SU-DHL-6 (cell line): ENCODE data around the gene ANXA2.

Experiments used
- H2AFZ ChIP-seq: fragments of 200-600 bp; sonication (generic); 2 replicates; pipeline ENCODE4 v1.6.1; 2014; ENCODE audit warnings: low read depth, mild to moderate bottlenecking, moderate library complexity, mixed read lengths, antibody characterized with exemption, low read length; ENCODE audit not compliant: severe bottlenecking
- H3F3A ChIP-seq: fragments of 200-600 bp; shearing (Covaris generic); 2 replicates; pipeline ENCODE4 v1.6.0; 2016; ENCODE audit warnings: antibody characterized with exemption, mild to moderate bottlenecking; ENCODE audit not compliant: insufficient read depth
- H3K27ac ChIP-seq: fragments of 200-600 bp; sonication (generic); 2 replicates; pipeline ENCODE4 v1.5.1; 2016; ENCODE audit warnings: low read depth, mild to moderate bottlenecking, low read length, moderate library complexity, mixed read lengths
- H3K27me3 ChIP-seq: fragments of 200-600 bp; sonication (generic), shearing (Covaris generic); 2 replicates; pipeline ENCODE4 v1.6.0; 2014; ENCODE audit warnings: mild to moderate bottlenecking, low read length
- H3K36me3 ChIP-seq: fragments of 200-600 bp; sonication (generic); 2 replicates; pipeline ENCODE4 v1.6.1; 2014; ENCODE audit warnings: mild to moderate bottlenecking, low read length, mixed read lengths
- H3K4me2 ChIP-seq: fragments of 300-600, 200-600 bp; shearing (Covaris generic), sonication (generic); 2 replicates; pipeline ENCODE4 v1.6.0; 2014; ENCODE audit warnings: low read length, low read depth, mild to moderate bottlenecking; ENCODE audit not compliant: poor library complexity, severe bottlenecking
- H3K4me3 ChIP-seq: fragments of 200-600 bp; sonication (generic); 2 replicates; pipeline ENCODE4 v1.5.1; 2014; ENCODE audit warnings: antibody characterized with exemption, low read length, mild to moderate bottlenecking, mixed read lengths; ENCODE audit not compliant: insufficient read depth, poor library complexity, severe bottlenecking
- H3K79me2 ChIP-seq: fragments of 200-600 bp; sonication (generic); 2 replicates; pipeline ENCODE4 v1.6.1; 2014; ENCODE audit warnings: mild to moderate bottlenecking, low read length, moderate library complexity; ENCODE audit not compliant: insufficient read depth
- H3K9ac ChIP-seq: fragments of 200-600 bp; sonication (generic); 2 replicates; pipeline ENCODE4 v1.7.0; 2014; ENCODE audit warnings: mild to moderate bottlenecking, low read length
- H3K9me2 ChIP-seq: fragments of 200-600 bp; sonication (generic); replicated peaks from 2 replicates; pipeline ENCODE4 v1.6.1; 2014; ENCODE audit warnings: low read length; ENCODE audit not compliant: insufficient read depth
- H3K9me3 ChIP-seq: fragments of 200-600 bp; sonication (generic); 2 replicates; pipeline ENCODE4 v1.6.1; 2014; ENCODE audit warnings: low read length, mixed read lengths; ENCODE audit not compliant: insufficient read depth
- H4K20me1 ChIP-seq: fragments of 200-600 bp; sonication (generic); 2 replicates; pipeline ENCODE4 v1.6.1; 2014; ENCODE audit warnings: low read depth, mild to moderate bottlenecking, antibody characterized with exemption, low read length, moderate library complexity, mixed read lengths
- CTCF ChIP-seq: fragments of 200-600 bp; sonication (generic); IDR thresholded peaks from one replicate; pipeline ENCODE4 v1.5.1; 2017; ENCODE audit warnings: antibody characterized with exemption, mild to moderate bottlenecking, low read length, moderate library complexity; ENCODE audit not compliant: insufficient read depth, poor library complexity, severe bottlenecking
- EZH2phosphoT487 ChIP-seq: fragments of 200-600 bp; sonication (generic), shearing (Covaris generic); conservative IDR thresholded peaks from 2 replicates; pipeline ENCODE4 v1.6.1; 2018; ENCODE audit warnings: mild to moderate bottlenecking, antibody characterized with exemption, low read length, moderate library complexity, mixed read lengths

The ANXA2 gene

GRCh38 chr15:60376677-60377095, 21.1 kb downstream of the ANXA2 start:
- H3K4me3 ChIP-seq: no peak overlapping the region
- no peaks in the 10 kb centered on the region for H3K9me3 ChIP-seq
- no peak overlapping the region for H2AFZ ChIP-seq
- no peaks in the 10 kb centered on the region for H3K27me3 ChIP-seq
- no peaks in the 10 kb centered on the region for H3K36me3 ChIP-seq
- no peaks in the 10 kb centered on the region for H3K79me2 ChIP-seq
- H3K9me2 ChIP-seq: no peaks in the 10 kb centered on the region
- no peaks in the 10 kb centered on the region for H3F3A ChIP-seq
- TF ChIP-seq EZH2phosphoT487 (no peak), CTCF (no peak)
- no peak overlapping the region for H3K27ac ChIP-seq
- no peak overlapping the region for H3K9ac ChIP-seq
- H3K4me2 ChIP-seq: no peak overlapping the region
- no peaks in the 10 kb centered on the region for H4K20me1 ChIP-seq

GRCh38 chr15:60375306-60375705, 22.5 kb downstream of the ANXA2 start:
- Histone ChIP-seq H2AFZ (no peak overlapping the region), H3K9me3 (no peaks in the 10 kb centered on the region), H3K79me2 (no peaks in the 10 kb centered on the region), H3K9ac (no peak overlapping the region), H3K4me2 (no peak overlapping the region), H3K9me2 (no peaks in the 10 kb centered on the region), H3K27ac (no peak overlapping the region), H4K20me1 (no peaks in the 10 kb centered on the region), H3K4me3 (no peak overlapping the region), H3K27me3 (no peaks in the 10 kb centered on the region), H3F3A (no peaks in the 10 kb centered on the region), H3K36me3 (no peaks in the 10 kb centered on the region)
- TF ChIP-seq CTCF: no peak
- TF ChIP-seq EZH2phosphoT487: no peak

GRCh38 chr15:60374628-60375081, 23.1 kb downstream of the ANXA2 start:
- no peak overlapping the region for H3K27ac ChIP-seq

More at GRCh38 chr15:60374628-60375081, 23.1 kb downstream of the ANXA2 start:
- H3K36me3 ChIP-seq: no peaks in the 10 kb centered on the region
- no peaks in the 10 kb centered on the region for H3K27me3 ChIP-seq
- H3K4me2 ChIP-seq: no peak overlapping the region
- H3K9me3 ChIP-seq: no peaks in the 10 kb centered on the region
- no peaks in the 10 kb centered on the region for H3F3A ChIP-seq
- H4K20me1 ChIP-seq: no peaks in the 10 kb centered on the region
- H3K4me3 ChIP-seq: no peak overlapping the region
- H2AFZ ChIP-seq: no peak overlapping the region
- H3K9me2 ChIP-seq: no peaks in the 10 kb centered on the region
- H3K9ac ChIP-seq: no peak overlapping the region
- no peaks in the 10 kb centered on the region for H3K79me2 ChIP-seq
- TF ChIP-seq EZH2phosphoT487 (no peak), CTCF (no peak)
